ENCODE results near the gene SLC13A3. TPM values are rescaled to one million over a fixed set of nuclear protein-coding genes. Genes with fewer than 3 reads are reported as not detected.
"Not testable (repeated sequence)": the region's sequence is repeated elsewhere in the genome, so short reads cannot be mapped to it uniquely, and the experiment has no call there.

SLC13A3 gene
- total RNA-seq, 1 donor from 2014 or later, result 0.92 TPM

DNA sequence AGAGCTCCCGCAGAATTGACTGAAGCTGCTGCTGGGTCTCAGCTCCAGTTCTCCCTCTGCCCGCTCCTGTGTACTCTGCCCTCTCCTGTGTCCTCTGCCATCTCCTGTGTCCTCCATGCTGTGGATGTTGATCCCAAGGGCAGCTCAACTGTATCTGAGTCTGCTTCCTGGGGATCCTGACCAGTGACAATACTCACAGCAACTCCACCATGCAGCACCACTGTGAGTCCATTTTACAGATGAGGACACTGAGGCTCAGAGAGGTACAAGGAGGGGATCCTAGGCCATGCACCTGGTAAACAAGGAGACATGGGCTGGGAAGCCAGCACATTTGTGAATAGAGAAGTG, 29.4 kb upstream of the SLC13A3 start:
- no peak for ATAC-seq

DNA sequence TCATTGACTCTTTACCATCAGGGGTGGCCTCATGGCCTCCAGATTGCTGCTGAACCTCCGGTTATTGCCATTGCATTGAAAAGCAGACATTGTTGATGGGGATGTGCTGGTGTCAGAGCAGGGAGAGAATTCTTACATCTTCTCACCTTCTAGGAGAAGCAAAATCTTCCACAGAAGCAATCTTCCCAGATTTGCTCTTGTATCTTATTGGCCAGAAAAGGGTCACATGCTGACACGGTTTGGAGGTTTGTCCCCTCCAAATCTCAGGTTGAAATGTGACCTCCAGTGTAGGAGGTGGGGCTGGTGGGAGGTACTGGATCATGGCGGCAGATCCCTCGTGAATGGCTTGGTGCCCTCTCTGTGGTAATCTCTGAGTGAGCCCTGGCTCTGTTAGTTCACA, 27.3 kb upstream of the SLC13A3 start:
- ATAC-seq, result no peak

DNA sequence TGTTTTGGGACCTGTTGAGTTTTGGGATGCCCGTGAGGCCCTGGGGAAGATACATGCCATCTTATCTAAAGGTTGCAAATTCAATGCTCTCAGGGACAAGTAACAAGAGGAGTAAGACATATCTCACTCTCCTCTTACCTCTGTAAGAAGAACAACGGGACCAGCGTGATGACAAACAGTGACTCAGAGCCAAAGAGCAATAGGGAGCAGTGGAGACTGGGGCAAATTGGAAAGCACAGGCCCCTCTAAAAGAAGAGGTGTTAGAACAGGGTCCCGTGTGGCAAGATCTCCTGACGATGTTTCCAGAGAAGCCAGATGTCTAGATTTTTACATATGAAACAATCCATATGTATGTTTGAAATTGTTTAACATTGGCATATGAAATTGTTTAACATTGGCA, 26.3 kb upstream of the SLC13A3 start:
- ATAC-seq, result no peak

DNA sequence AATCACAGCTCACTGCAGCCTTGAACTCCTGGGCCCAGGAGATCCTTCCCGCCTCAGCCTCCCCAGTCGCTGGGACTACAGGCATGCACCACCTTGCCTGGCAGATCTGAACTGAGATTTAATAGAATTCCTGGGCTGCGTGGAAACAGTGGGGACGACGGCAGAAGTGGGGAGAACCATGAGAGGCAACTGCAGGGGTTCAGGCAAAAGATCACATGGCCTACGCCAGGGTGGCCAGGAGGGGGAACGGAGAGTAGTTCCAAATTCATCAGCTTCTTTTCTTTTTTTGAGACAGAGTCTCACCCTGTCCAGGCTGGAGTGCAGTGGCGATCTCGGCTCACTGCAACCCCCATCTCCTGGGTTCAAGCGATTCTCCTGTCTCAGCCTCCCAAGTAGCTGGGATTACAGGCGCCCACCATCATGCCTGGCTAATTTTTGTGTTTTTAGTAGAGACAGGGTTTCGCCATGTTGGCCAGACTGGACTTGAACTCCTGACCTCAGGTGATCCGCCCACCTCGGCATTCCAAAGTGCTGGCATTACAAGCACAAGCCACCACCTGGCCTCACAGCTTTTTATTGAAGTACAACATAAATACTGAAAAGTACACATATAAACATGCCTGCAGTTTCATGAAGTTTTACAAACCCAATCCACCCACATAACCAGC, 25.5 kb upstream of the SLC13A3 start:
- ATAC-seq, result not testable (repeated sequence)

DNA sequence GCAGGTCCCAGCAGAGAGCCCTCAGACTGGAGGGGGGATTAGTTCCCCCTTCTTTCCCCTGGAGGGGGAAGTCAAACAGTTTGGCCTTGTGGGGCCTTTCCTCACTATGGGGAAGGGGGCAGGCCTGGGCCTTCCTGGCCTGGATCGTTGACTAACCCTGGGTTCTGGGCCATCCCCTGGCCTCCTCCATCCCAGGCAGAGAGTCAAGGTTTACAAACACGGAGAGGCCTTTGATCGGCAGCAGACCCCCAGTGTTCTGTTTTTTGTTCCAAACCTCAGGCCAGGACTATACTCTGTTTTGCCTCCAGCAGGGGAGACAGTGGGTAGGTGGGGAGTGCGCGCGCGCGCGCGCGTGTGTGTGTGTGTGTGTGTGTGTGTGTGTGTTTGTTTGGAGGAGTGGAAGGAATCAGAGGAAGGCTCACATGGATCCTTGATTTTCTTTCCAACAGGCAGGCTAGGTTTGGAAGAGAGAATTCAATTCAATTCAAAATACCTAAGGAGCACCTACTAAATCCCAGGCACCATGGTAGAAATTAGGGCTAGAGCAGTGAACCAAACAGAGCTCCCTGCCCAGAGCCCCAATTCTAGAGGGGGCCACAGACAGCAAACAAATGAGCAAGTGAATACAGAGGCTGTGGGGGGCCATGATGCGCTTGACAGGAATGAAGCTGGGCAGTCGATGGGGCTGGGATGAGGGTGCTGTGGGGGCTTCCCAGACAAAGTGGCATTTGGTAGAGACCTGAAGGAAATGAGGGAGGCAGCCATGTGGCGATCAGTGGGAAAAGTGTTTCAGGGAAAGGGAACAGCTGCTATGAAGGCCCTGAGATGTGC, 23.2 kb upstream of the SLC13A3 start:
- no peak for ATAC-seq

DNA sequence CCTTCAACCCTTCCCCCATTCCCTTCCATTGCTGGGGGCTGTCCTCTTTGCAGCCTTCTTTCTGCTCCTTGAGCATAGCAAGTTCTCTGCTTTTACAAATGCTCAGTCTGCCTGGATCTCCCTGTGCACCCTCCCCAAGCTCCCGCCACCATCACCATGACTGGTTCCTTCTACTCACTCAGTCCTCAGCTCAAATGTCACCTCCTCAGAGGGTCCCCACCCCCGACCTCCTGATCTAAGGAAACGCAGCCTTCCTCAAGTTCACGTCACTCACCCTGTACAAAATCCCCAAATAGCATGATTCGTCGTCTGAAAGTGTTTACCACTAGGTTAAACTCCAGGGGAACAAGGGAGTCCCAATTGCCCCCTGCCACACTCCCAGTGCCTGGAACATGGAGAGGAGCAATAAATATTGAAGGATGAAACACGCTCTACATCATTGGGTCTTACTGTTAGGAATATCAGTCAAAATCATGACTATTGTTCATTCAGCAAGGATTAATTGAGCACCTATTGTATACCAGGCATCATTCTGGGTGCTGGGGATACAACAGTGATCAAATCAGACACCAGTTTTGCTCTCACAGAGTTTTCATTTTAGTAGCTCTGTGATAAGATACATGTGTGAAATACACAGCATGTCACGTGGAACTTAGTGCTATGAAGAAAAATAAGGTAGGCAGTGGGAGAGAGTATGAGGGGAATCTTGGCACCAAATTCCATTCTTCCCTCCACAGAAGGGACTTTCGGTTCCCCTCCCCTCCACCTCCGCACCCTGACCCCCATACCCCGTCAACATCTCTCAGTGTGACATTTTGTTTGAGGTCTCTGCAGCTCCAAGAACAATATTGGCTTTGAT, 22.4 kb upstream of the SLC13A3 start:
- no peak for ATAC-seq

DNA sequence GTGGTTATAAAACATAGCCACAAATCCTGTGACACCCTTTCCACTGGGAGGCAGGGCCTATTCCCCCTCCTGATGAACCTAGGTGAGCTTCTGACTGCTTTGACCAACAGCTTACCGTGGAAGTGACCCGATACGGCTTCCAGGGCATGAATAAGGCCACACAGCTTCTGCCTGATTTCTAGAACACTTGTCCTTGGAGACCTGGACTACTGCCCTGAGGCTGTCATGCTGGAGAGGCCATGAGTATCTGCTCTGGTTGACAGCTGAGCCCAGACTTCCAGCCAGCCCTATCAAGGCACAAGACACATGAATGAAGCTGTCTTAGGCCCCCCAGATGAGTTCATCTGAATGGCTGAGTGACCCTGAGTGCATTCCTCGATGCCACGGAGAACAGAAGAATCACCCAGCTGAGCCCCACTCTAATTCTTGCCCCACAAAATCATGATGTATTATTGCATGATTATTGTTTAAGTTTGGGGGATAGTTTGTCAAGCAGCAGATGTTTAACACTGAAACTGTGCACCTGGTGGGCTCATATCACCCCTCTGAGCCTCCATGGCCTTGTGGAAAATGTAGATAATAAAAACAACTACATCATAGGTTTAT, 21.4 kb upstream of the SLC13A3 start:
- ATAC-seq, result no peak

DNA sequence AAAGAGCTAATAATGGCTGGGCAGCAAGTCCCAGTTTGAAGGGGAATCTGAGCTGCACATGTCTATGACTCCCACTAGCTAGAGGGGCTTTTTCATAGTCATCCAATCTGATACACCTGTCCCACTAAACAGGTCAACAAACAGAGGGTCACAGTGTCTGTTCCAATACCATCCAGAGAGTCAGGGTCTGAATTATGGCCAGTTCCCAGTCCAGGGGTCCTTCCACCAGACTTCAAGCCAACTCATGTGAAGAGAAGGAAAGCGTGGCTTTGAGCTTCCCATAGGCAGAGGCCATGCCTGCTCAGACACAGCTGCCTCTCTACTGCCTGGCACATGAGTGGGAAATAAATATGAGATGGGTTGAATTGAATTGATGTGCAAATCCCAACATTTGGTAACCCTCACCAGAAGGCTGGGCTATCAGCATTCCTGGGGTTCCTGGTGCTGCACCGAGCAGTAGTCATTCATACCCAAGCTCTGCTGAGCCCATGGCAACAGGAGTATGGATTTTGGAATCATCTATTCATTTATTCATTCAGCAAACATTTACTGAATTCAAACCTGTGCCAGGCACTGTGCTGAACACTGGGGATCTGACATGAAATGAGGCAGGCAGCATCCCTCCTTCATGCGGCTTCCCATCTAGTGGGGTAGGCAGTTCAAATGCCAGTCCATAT, 20.7 kb upstream of the SLC13A3 start:
- no peak for ATAC-seq

DNA sequence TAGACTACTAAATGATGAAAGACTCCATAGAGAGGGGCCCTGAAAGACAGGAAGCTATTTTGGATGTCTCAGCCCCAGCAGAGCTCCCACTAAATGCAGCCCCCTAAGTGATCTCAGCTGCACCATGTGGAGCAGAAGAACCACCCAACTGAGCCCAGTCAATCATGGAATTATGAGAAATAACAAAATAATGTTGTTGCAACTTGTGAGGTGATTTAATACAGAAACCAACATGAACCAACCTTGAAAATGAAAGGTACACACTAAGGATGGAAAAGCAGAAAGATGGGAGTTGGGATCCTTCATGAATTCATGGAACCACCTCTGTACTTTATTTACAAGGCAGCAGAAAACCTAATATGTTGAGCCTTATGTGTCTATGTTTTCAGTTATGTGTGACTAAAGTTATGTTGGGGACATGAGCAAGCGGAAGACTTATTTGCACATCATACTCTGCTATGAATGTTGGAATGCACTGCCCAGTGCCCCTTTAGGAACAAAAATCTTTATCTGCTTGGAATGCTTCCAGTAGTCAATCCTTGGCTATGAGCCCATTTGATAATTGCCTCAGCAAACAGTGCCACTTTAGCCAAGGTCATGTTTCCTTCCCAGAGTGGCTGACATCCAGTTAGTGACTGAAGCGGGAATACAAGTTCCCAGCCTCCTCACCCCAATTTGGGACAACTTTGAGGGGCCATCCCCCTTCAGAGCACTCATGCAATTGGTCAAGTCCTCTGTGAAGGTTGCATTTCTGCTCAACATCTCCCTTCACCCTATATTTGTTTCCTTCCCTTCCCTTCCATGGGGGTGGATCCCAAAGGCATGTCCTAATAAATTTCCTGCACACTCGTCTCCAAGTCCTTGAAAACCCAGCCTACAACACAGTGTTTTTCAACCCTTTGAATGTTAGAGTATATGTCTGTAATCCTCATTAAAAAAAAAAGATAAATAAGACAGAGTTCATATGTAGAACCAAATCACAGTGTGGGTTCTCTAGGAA, 19.6 kb upstream of the SLC13A3 start:
- no peak for ATAC-seq

DNA sequence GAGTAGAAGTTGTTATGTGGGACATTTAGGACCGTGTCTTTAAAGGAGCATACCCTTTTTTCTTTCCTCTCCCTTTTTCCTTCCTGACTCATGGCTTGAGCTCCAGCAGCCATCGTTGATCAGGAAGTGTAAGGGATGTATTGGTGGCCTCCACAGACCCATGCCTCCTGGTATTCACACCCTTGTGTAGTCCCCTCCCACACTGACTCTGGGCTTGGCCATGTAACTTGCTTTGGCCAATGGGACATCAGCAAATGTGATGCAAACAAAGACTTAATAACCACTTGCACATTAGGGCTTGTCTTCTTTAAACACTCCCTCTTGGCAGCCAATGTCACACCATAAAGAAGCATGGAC, 18.9 kb upstream of the SLC13A3 start:
- no peak for ATAC-seq

DNA sequence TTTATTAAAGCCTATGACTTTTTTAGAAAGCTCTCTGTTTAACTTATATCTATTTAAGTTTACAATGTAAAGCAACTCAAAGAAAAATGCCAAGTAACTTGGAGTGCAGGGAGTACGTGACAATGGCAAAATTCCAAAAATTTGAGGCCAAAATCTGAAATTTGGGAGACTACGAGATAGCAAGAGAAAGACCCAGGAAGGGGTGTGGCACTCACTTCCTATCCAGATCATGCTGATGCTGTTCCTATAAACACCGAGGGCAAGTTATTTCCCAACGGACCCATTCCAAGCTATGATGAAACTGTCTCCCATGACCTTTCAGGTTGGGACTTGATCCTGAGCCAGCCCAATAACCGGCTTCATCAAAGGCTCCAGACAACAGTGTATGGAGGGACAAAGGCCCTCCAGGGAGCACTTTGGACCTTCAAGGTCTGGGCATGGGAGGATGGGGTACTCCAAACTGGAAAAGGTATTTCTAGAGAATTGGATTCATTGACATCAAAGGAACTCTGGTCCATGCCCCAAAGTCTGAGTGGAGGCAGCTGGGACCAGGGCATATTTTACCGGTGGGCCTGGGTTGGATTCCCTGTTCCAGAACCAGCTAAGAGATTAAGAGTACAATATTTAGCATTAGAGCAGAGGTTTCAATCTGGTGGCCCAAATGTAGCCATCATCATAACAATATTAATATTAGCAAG, 15.7 kb upstream of the SLC13A3 start:
- ATAC-seq, result no peak

DNA sequence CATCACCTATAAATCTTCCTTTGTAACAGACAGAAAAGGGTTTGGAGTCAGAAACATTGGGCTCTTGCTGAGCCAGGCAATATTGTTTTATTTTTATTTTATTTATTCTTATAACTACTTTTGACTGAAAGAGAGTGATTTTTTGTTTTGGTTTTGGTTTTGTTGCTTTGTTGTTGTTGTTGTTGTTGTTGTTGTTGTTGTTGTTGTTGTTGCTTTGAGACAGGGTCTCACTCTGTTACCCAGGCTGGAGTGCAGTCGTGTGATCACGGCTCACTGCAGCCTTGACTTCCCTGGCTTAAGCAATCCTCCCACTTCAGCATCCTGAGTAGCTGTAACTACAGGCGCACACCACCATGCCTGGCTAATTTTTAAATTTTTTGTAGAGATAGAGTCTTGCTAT, 15.0 kb upstream of the SLC13A3 start:
- no peak for ATAC-seq

DNA sequence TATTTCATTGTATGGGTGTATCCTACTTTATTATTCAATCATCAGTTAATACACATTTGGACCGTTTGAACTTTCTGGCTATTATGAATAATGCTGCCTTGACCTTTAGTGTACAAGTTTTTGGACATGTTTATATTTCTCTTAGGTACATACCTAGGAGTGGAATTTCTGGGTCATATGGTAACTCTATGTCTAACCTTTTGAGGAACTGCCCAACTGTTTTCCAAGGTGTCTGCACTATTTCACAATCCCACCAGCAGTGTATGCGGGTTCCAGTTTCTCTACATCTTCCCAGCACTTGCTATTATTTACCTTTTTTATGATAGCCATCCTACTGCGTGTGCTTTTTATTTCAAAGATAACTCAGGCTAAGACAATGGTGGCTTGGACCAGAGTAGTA, 14.3 kb upstream of the SLC13A3 start:
- ATAC-seq, result no peak

DNA sequence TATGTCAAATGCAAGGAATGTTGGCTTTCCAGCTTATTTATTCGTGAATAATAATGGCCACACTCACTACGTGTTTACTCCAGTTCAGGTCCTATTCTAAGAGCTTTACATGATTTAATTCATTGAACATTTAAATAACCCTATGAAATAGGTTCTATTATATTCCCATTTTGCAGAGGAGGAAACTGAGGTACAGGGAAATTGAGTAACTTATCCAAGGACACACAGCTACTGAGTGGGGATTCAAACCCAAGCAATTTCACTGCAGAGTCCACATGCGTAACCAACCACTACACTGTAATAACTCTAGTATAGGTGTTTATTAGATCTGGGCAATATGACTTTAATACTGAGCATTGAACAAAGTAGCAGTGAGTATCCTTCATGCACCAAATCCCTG, 12.3 kb upstream of the SLC13A3 start:
- no peak for ATAC-seq

DNA sequence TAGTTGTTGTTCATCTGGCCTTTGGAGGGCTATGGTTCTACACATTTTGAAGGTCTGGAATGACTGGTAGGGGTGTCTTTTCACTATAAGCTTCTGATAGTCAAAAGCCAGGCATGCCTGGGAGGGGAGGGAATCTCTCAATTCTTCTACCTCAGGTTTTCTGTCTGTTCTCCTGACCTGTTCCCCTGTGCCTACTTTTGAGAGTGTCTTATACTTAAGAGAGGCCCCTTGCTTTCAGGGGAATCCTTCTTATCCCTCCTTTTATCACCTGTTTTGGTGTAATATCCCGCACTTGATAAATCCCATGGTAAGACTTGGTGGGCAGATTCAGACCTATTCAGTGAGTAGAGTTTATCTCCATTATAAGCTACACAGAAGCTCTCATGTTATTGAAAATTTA, 10.4 kb upstream of the SLC13A3 start:
- no peak for ATAC-seq

DNA sequence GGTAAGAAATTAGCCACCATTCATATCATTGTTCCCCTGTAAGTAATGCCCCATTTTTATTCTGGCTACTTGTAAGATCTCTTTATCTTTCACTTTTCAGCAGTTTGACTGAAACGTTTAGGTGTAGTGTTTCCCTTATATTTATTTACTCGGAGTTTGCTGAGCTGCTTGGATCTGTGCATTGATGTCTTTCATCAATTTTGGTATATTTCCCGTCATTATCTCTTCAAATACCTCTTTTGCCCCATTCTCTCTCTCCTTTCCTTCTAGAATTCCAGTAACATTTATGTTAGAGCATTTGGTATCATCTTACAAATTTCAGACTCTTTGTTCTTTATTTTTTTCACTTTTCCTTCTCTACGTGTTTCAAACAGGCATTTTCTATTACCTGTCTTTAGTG, 9.2 kb upstream of the SLC13A3 start:
- no peak for ATAC-seq

DNA sequence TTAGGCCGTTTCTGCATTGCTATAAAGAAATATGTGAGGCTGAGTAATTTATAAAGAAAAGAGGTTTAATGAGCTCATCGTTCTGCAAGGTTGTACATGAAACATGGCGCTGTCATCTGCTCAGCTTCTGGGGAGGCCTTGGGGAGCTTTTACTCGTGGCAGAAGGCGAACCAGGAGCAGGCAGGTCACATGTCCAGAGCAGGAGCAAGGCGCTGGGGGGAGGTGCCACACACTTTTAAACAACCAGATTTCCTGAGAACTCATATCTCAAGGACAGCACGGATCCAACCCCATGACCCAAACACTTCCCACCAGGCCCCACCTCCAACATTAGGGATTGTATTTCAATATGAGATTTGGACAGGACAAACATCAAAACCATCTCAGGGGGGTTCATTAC, 6.4 kb upstream of the SLC13A3 start:
- ATAC-seq, result no peak

DNA sequence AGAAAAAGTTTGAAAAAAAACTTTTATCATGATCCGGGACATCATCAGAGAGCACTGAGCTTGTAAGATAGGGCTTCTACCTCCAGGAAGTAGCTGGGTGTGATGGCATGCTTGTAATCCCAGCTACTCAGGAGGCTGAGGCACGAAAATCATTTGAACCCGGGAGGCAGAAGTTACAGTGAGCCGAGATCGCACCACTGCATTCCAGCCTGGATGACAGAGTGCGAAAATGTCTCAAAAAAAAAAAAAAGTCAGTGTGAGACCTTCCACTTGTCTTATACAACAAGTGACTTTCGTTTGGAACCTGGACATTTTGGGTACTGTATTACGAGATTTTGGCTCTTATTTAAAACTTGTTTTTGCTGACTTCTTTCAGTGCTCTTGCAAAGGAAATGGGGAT, 5.9 kb upstream of the SLC13A3 start:
- no peak for ATAC-seq

DNA sequence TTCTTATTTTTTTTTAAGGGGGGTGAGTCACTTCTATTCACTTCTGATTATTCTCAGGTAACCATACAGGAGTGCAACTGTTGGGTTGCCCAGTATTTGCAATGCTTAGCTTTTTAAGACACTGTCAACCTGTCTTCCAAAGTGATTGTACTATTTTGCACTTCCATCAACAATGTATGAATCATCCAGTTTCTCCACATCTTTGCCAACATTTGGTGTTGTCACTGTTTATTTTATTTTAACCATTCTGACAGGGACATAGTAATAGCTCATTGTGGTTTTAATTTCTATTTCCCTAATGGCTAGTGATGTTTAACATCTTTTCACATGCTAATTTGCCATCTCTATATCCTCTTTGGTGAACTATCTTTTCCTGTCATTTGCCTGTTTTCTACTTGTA, 1.4 kb upstream of the SLC13A3 start:
- no peak for ATAC-seq

DNA sequence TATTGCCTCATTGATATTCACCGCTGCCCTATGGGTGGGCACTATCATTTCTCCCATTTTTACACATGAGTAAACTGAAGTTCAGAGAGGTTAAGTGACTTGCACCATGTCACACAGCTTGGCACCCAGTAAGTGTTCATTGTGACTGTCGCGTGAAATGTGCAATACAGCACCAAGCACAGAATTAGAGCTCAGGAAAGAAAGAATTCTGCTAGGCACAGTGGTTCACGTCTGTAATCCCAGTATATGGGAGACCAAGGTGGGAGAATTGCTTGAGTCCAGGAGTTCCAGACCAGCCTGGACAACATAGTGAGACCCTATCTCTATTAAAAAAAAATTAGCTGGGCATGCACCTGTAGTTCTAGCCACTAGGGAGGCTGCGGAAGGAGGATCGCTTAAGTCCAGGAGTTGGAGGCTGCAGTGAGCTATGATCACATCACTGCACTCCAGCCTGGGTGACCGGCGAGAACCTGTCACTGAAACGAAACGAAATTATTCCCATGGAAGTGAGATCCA, 626 bp downstream of the SLC13A3 start:
- ATAC-seq, result no peak

Data from esophagus mucosa (tissue), 1 donor.